GM23248 (cell line): ENCODE data around the gene RUNDC3A.

Experiments
- EZH2 ChIP-seq: fragments of 200-600 bp; sonication (generic); IDR thresholded peaks from 2 replicates; pipeline ENCODE4 v1.6.1; 2018; ENCODE audit warnings: antibody characterized with exemption, mild to moderate bottlenecking; ENCODE audit not compliant: insufficient read depth, poor library complexity, severe bottlenecking
- EZH2phosphoT487 ChIP-seq: fragments of 200-600 bp; sonication (generic); IDR thresholded peaks from 2 replicates; pipeline ENCODE4 v1.6.1; 2018; ENCODE audit warnings: antibody characterized with exemption, moderate library complexity, mild to moderate bottlenecking, low read depth; ENCODE audit not compliant: insufficient read depth

- TF ChIP-seq EZH2phosphoT487 (no peak), EZH2 (no peak)
Observed at GRCh38 chr17:44314524-44314868, 6.1 kb downstream of the RUNDC3A start.
